Measurements from ENCODE around the gene ALK.

Gene ALK

DNA sequence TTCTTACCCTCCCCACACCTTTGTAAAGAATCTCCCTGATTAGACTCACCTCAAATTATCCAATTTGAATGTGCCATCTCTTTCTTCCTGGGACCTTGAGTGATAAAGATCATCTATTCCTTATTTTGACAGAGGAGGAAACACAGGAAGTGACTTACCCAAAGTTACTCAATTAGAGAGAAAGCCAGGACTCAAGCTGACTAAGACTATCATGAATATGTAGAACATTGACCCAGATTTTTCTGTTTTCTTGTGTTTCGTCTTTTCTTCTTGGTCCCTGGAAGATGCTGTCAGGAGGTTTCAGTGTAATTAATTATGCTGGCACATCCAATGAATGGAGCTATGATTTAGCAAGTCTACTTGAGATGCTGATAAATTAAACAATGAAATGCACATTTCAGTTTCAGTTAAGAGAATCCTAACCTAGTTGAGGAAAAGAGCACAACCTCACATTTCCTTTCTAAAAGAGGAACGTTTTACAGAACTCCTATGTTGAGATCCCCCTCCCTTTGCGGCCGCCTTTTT is 425.8 kb downstream of the ALK start:
- TF ChIP-seq CTCF (IDR thresholded peaks at IDR 0.05; ENCODE audit: borderline replicate concordance, extremely low read depth, low read length, poor library complexity, severe bottlenecking) = no peak
- Histone ChIP-seq H3K27ac (ENCODE audit: low read length) (no peak overlapping the region), H3K4me1 (ENCODE audit: insufficient read depth, low read length) (no peaks in the 10 kb centered on the region), H3K4me3 (ENCODE audit: low read depth in 1 of 2, low read length in 2 of 2) (no peak overlapping the region), H3K4me2 (ENCODE audit: insufficient read depth, low read length) (no peak overlapping the region), H3K36me3 (ENCODE audit: insufficient read depth, low read length) (no peaks in the 10 kb centered on the region), H2AFZ (ENCODE audit: low read depth, low read length) (no peak overlapping the region), H3K79me2 (ENCODE audit: insufficient read depth, low read length) (no peaks in the 10 kb centered on the region), H3K9ac (ENCODE audit: low read depth, low read length) (no peak overlapping the region), H3K9me3 (ENCODE audit: insufficient read depth, low read length, severe bottlenecking) (no peaks in the 10 kb centered on the region), H4K20me1 (ENCODE audit: insufficient read depth, low read length) (no peaks in the 10 kb centered on the region), H3K27me3 (ENCODE audit: insufficient read depth, low read length, poor library complexity) (no peaks in the 10 kb centered on the region)
- ATAC-seq (ENCODE audit: insufficient read depth, low read depth) (no peak), DNase-seq (no peak)

DNA sequence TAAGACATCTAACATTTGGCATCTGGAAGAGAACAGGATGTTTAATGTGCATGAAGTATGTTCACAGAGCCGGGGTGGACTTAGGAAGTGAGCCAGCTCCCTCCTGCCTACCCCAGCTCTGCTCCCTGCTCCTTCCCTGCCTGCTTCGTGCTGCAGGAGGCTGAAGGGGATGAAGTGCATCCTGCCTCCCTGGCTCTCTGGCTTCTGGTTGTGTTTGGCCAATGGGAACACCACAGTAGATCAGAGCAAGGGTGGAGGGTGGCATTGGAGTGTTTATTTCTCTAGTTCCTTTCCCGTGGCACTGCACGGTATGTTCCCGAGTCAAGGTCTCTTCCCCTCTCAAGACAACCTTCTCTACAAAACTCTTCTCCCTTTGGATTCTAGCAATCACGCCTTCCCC is 426.3 kb downstream of the ALK start:
- Histone ChIP-seq H3K9me3 (ENCODE audit: insufficient read depth, low read length, severe bottlenecking) (no peaks in the 10 kb centered on the region), H3K27ac (ENCODE audit: low read length) (no peak overlapping the region), H2AFZ (ENCODE audit: low read depth, low read length) (no peak overlapping the region), H4K20me1 (ENCODE audit: insufficient read depth, low read length) (no peaks in the 10 kb centered on the region), H3K79me2 (ENCODE audit: insufficient read depth, low read length) (no peaks in the 10 kb centered on the region), H3K27me3 (ENCODE audit: insufficient read depth, low read length, poor library complexity) (no peaks in the 10 kb centered on the region), H3K36me3 (ENCODE audit: insufficient read depth, low read length) (no peaks in the 10 kb centered on the region), H3K9ac (ENCODE audit: low read depth, low read length) (no peak overlapping the region), H3K4me1 (ENCODE audit: insufficient read depth, low read length) (no peaks in the 10 kb centered on the region), H3K4me2 (ENCODE audit: insufficient read depth, low read length) (no peak overlapping the region), H3K4me3 (ENCODE audit: low read depth in 1 of 2, low read length in 2 of 2) (no peak overlapping the region)
- TF ChIP-seq CTCF (IDR thresholded peaks at IDR 0.05; ENCODE audit: borderline replicate concordance, extremely low read depth, low read length, poor library complexity, severe bottlenecking) (no peak), EZH2 (IDR thresholded peaks at IDR 0.05; ENCODE audit: borderline replicate concordance, low read depth, low read length, severe bottlenecking) (no peak)
- no peak for DNase-seq
- ATAC-seq (ENCODE audit: insufficient read depth, low read depth) = no peak

GRCh38 chr2:29492701-29493100 is 428.7 kb downstream of the ALK start:
- TF ChIP-seq EZH2 (IDR thresholded peaks at IDR 0.05; ENCODE audit: borderline replicate concordance, low read depth, low read length, severe bottlenecking) = no peak
- TF ChIP-seq CTCF (IDR thresholded peaks at IDR 0.05; ENCODE audit: borderline replicate concordance, extremely low read depth, low read length, poor library complexity, severe bottlenecking) = no peak
- Histone ChIP-seq H3K79me2 (ENCODE audit: insufficient read depth, low read length) (no peaks in the 10 kb centered on the region), H2AFZ (ENCODE audit: low read depth, low read length) (no peak overlapping the region), H3K27me3 (ENCODE audit: insufficient read depth, low read length, poor library complexity) (no peaks in the 10 kb centered on the region), H3K4me1 (ENCODE audit: insufficient read depth, low read length) (no peaks in the 10 kb centered on the region), H4K20me1 (ENCODE audit: insufficient read depth, low read length) (no peaks in the 10 kb centered on the region), H3K9me3 (ENCODE audit: insufficient read depth, low read length, severe bottlenecking) (no peaks in the 10 kb centered on the region), H3K4me3 (ENCODE audit: low read depth in 1 of 2, low read length in 2 of 2) (no peak overlapping the region), H3K4me2 (ENCODE audit: insufficient read depth, low read length) (no peak overlapping the region), H3K36me3 (ENCODE audit: insufficient read depth, low read length) (no peaks in the 10 kb centered on the region), H3K27ac (ENCODE audit: low read length) (no peak overlapping the region), H3K9ac (ENCODE audit: low read depth, low read length) (no peak overlapping the region)
- DNase-seq (no peak), ATAC-seq (ENCODE audit: insufficient read depth, low read depth) (no peak)

- TF ChIP-seq EZH2 (IDR thresholded peaks at IDR 0.05; ENCODE audit: borderline replicate concordance, low read depth, low read length, severe bottlenecking) = no peak
- TF ChIP-seq CTCF (IDR thresholded peaks at IDR 0.05; ENCODE audit: borderline replicate concordance, extremely low read depth, low read length, poor library complexity, severe bottlenecking) = no peak
- Histone ChIP-seq H2AFZ (ENCODE audit: low read depth, low read length) (no peak overlapping the region), H3K4me2 (ENCODE audit: insufficient read depth, low read length) (no peak overlapping the region), H4K20me1 (ENCODE audit: insufficient read depth, low read length) (no peaks in the 10 kb centered on the region), H3K9ac (ENCODE audit: low read depth, low read length) (no peak overlapping the region), H3K79me2 (ENCODE audit: insufficient read depth, low read length) (no peaks in the 10 kb centered on the region), H3K4me1 (ENCODE audit: insufficient read depth, low read length) (no peaks in the 10 kb centered on the region), H3K4me3 (ENCODE audit: low read depth in 1 of 2, low read length in 2 of 2) (no peak overlapping the region), H3K27me3 (ENCODE audit: insufficient read depth, low read length, poor library complexity) (no peaks in the 10 kb centered on the region), H3K36me3 (ENCODE audit: insufficient read depth, low read length) (no peaks in the 10 kb centered on the region), H3K27ac (ENCODE audit: low read length) (no peak overlapping the region), H3K9me3 (ENCODE audit: insufficient read depth, low read length, severe bottlenecking) (no peaks in the 10 kb centered on the region)
- no peak for ATAC-seq (ENCODE audit: insufficient read depth, low read depth)
- no peak for DNase-seq
These were observed 431.3 kb downstream of the ALK start for GRCh38 chr2:29490045-29490444.

Measured in DND-41 (cell line).